ENCODE data around the gene SLC17A1.

DNA sequence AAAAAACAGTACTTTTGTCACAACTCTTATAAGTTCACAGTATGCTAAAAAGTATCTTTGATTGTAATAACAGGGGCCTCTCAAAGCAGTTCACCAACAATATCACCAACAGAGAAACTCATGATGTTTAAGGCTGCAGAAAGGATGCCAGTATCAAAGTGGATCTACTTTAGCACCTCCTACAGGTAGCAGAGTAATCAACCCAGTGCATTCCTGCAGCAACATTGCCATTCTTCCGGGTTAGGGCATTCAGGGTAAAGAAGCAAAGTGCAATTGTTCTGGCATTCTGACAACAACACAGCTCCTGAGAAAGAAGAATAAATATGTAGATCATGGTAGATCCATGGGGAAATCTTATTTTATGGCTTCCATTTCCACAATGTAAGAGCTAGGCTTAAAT is 84.9 kb downstream of the SLC17A1 start:
- TF ChIP-seq CTCF (conservative IDR thresholded peaks at IDR 0.05 in 1 of 2, IDR thresholded peaks at IDR 0.05 in 1 of 2; ENCODE audit: low read depth in 1 of 2, low read length in 2 of 2), result no peak
- TF ChIP-seq EZH2 (IDR thresholded peaks at IDR 0.05; ENCODE audit: low read length, missing control alignments), result no peak
